GM12872 (cell line): ENCODE results near the gene MDH1B.
A peak's percentile ranks its signal among the peaks of the same experiment; 100 is the strongest.

Experiments
- CTCF ChIP-seq: IDR thresholded peaks from 3 replicates; pipeline ENCODE4 v1.5.1; 2011; ENCODE audit warnings: low read depth, mild to moderate bottlenecking, low read length, moderate library complexity; ENCODE audit not compliant: insufficient read depth

MDH1B gene

GRCh38 chr2:206800506-206801417, 35.6 kb upstream of the MDH1B start:
- peak; percentile 70 for TF ChIP-seq CTCF

- no peak for TF ChIP-seq CTCF
Measured at GRCh38 chr2:206799083-206799482, 34.0 kb upstream of the MDH1B start.

GRCh38 chr2:206798000-206798399, 32.9 kb upstream of the MDH1B start:
- TF ChIP-seq CTCF, result no peak

GRCh38 chr2:206797376-206797775, 32.2 kb upstream of the MDH1B start:
- TF ChIP-seq CTCF, result no peak

GRCh38 chr2:206792645-206793044, 27.5 kb upstream of the MDH1B start:
- TF ChIP-seq CTCF, result no peak

- TF ChIP-seq CTCF, result no peak
Measured at GRCh38 chr2:206790311-206790935, 25.3 kb upstream of the MDH1B start.

- TF ChIP-seq CTCF, result no peak
Measured at GRCh38 chr2:206784559-206785353, 19.6 kb upstream of the MDH1B start.
